GM18907 (cell line): ENCODE results near the gene OLFML3.

ENCODE experiments used
- ATAC-seq: cut with Tn5 transposase; IDR thresholded peaks from one replicate; pipeline ENCODE4 v1.9.1; 2021; ENCODE audit warnings: mild to moderate bottlenecking, moderate library complexity; ENCODE audit not compliant: unreplicated experiment

OLFML3 gene

DNA sequence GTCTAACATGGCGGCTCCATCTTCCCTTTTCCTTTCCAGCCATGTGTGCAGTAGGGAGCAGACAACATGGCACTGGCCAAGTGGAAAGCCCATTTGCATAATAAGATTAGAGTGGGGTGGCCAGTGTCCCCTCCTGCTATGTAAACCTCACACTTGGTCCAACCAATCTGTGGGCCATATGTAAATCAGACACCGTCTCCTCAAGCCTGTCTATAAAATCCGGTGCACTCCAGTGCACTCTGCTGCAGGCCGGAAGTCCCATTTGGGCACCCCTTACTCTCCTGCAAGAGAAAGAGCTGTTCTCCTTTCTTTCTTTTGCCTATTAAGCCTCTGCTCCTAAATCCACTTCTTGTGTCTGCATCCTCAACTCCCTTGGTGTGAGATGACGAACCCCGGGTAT is 44.1 kb downstream of the OLFML3 start:
- ATAC-seq = no peak

DNA sequence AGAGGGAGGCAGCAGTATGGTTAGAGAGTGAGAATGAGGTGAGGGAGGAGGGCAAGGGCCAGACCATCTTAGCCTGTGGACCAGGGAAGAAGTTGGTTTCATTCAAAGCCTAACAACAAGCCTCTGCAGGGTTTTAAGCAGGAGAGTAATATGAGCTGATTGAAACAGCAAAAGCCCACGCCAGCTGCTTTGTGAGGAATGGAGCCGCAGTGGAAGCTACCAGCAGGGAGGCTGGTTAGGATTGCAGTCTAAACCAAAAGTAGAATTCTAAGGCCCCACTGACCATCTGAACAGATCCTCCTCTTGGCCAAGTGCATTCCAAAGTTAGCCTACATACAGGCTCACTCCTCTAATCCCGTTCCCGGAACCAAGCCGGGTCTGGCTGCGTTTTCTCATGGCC is 44.8 kb downstream of the OLFML3 start:
- ATAC-seq = no peak

DNA sequence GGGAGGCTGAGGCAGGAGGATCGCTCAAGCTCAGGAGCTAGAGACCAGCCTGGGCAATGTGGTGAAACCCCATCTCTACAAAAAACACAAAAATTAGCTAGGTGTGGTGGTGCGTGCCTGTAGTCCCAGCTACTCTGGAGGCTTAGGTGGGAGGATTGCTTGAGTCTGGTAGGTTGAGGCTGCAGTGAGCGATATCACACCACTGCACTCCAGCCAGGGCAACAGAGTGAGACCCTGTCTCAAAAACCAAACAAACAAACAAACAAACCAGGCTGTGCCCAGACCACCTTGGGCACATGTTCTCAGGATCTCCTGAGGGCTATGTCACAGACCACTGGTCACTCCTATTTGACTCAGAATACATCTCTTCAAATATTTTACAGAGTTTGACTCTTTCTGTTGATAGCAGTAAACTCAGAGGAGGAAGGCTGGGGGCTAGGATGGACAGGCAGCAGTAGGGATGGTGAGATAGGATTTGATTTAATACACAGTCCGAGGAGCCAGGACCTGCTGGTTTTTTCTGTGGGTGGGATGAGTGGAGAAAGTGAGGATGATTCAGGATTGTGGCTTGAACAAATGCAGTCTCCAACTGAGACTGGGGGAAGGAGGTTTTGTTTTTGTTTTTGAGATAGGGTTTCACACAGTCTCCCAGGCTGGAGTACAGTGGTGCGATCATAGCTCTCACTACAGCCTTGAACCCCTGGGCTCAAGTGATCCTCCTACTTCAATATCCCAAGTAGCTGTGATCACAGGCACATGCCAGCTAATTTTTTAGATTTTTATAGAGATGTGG is 46.5 kb downstream of the OLFML3 start:
- ATAC-seq = no peak

DNA sequence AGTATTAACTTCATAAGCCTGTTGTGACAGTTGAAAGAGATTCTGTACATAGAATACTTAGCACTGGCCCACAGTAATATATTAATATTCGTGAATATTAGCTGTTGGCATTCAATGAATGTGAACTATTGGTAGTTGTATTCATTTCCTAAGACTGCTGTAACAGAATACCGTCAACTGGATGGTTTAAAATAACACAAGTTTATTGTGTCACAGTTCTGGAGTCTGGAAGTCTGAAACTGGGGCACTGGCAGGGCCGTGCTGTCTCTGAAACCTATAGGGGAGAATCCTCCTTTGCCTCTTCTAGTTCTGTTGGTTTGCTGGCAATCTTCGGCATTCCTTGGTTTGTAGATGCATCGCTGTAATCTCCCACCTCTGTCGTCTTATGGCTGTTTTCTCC is 47.5 kb downstream of the OLFML3 start:
- no peak for ATAC-seq
